NCI-H187 (cell line): ENCODE measurements around the gene COL24A1.
A peak's percentile ranks its signal among the peaks of the same experiment; 100 is the strongest.
"Not testable (repeated sequence)": the region's sequence is repeated elsewhere in the genome, so short reads cannot be mapped to it uniquely, and the experiment has no call there.

Experiments used
- DNase-seq, 2 experiments: peaks; one replicate each; lab custom pipeline; 2025; lab: John Stamatoyannopoulos, UW

COL24A1 gene

DNA sequence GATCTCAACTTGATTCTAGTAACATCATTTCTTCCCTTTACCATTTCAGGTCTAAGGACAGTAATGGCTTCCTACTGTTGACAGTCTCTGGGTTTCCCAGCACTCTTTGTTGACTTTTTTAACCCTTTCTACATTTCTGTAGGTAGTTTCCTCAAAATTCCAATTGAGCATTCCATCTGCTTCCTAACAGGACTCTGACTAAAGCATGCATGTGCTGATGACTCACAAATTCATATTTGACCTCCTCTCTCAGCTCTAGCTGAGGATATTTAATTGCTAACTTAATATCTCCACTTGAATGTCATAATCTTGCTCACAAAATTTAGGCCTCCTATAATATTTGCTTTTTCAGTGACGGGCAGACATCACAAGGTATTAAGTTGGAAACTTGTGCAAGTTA is 355.1 kb downstream of the COL24A1 start:
- no peak for DNase-seq

GRCh38 chr1:85799737-85800136 is 356.8 kb downstream of the COL24A1 start:
- no peak for DNase-seq

DNA sequence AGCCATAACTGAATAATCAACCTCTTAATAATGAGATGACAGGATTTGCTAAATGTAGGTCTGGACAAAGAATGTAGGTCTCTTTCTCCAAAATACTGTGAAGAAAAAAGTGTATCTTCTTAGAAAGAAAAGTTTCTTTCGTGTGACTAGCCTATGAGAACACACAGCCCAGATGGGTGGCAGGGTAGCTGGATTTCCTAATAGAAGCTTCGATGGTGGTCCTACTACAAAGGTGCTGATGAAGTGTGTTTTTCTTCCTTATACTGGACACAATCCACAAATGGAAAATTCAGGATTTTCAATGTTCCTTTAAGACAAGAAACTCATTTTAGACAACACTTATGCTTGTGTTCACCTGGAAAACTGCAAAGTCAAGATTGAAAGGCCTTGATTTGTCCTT is 358.2 kb downstream of the COL24A1 start:
- DNase-seq, result no peak

DNA sequence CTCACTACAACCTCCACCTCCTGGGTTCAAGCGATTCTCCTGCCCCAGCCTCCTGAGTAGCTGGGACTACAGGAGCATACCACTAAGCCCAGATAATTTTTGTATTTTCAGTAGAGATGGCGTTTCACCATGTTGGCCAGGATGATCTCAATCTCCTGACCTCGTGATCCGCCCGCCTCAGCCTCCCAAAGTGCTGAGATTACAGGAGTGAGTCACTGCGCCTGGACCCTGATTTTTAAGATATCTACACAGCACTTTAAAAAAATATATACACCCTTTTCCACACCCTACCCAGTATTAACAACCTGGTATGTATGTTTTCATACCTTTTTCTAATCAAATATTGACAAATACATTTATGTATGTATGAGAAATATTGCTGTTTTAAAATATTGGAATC is 379.6 kb downstream of the COL24A1 start:
- not testable (repeated sequence) for DNase-seq

GRCh38 chr1:85762804-85763203 is 393.8 kb downstream of the COL24A1 start:
- no peak for DNase-seq

DNA sequence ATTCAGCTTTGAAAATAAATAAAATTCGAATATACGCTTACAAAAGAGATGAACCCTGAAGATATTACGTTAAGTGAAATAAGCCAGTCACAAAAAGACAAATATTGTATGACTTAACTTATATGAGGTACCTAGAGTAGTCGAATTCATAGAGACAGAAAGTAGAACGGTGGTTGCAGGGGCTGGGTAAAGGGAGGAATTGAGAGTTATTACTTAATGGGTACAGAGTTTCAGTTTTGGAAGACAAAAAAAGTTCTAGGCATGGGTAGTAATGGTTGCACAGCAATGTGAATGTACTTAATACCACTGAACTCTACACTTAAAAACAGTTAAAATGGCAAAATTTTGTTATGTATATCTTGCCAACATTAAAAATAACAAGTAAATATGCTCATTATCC is 399.7 kb downstream of the COL24A1 start:
- no peak for DNase-seq

DNA sequence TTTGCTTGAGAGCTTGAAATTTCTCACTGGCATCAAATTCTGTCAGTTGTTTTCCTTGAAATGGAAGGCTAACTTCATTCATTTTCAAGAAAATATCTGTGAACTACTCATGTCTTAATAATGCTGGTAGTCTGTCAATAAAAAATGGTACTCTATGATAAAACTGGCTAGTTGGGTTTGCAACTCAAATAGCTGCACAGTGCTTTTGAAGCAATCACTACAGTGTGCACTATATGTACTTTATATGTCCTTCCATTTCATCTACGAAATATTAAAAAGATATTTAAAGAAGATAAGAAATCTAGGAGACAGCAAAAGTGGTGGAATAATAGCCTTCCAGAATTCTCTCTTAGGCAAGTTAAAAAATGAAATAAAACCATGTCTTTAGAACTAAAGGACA is 408.5 kb downstream of the COL24A1 start:
- no peak for DNase-seq

DNA sequence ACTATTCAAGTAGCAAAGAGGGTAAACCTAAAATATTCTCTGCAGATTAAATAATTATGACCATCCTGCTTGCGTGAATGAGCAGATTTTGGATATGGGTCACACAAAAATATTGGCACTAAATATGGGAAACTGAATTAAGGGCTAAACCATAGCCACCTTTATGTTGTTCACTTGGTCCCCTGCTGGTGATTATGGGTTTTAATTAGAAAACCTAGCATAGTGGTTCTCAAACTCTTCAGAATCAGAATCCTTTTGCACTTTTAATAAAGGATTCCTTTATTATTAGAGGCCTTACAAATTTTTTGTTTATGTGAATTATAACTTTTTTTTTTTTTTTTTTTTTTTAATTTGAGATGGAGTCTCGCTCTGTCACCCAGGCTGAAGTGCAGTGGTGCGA is 409.8 kb downstream of the COL24A1 start:
- DNase-seq, result no peak

- DNase-seq, result no peak
Observed at GRCh38 chr1:85743814-85744213, 412.8 kb downstream of the COL24A1 start.

GRCh38 chr1:85734931-85735330 is 421.6 kb downstream of the COL24A1 start:
- no peak for DNase-seq

DNA sequence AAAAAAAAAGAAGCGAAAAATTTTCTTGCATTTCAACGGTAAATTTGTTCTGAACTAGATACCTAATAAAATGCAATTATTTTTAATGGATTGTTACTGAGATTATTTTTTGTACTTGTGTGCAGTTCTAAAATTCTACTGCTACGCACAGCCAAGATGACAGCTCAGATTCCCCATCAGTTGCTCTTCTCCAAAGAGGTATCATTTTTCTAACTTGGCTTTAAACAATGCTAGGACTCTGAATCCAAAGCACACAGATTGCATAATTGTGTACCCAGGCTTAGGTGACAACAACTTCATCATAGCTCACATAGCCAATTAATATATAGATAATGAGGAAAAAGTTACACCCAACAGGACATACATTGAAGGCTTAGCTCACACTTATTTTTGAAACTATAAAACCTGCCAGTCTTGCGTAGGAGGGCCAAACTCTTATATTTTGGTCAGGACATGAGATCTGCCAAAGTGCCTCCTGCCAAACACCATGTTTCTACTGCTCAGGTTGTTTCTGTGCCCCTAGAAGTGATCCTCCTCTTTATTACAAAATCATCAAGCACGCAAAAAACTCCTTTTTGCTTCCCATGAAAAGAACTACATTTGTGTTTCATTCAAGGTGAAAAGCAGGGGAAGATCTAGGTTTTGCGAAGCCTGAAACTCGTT is 437.8 kb downstream of the COL24A1 start:
- no peak for DNase-seq

GRCh38 chr1:85714418-85715114 is 442.0 kb downstream of the COL24A1 start:
- DNase-seq, result not testable (repeated sequence)

DNA sequence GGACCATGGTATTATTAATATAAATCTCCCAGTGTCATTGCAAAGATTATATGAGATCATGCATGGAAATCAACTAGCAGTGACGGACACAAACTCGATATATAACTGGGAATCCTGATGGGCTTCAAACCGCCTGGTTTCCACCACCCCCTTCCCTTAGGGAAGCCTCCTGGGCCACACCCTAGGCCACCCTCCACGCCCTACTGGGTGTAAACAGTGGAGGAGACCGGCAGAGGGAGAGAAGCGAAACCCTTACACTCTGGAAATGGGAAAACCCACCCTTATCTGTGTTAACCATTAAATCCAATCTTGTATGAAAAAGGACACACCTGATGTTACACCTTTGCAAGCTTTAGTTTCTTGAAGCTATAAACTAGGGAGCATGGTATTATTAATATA is 447.7 kb downstream of the COL24A1 start:
- DNase-seq, result no peak

DNA sequence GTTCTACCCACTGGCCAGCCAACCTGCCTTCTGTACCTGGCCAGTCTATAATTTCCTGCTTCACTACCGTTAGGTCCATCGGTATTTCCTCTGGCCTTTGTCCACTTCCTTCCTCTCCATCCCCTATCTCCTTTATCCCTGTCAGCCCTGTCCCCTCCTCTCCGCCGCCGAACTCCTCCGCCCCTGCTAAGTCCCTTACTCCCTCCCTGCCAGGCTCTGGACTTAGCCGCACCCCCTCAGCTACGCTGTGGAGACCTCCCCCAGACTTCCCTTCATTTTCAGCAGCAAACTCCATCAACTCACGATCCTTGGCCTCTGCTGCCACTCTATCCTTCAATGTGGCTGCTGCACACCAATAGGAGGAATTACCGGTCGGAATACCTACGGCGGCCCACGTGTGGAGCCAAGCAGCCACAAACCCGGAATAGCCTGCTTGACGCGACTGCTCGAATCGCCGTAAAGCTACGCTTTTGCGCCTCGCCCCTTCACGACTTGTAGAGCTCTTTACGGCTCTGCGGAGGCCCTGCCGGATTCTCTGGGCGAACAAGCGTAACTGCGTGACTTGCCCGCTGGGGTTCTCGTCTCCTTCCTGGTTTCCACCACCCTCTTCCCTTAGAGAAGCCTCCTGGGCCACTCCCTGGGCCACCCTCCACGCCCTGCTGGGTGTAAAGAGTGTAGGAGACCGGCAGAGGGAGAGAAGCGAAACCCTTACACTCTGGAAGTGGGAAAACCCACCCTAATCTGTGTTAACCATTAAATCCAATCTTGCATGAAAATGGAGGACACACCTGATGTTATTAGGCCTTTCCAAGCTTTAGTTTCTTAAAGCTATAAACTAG is 448.4 kb downstream of the COL24A1 start, which contains the start of gene ZNHIT6:
ZNHIT6 (minus strand) TSS at position 444 of the 839 bp plus-strand sequence; CDS start at position 295, 149 bp downstream.
- DNase-seq, result peak; percentile 56 to 84

DNA sequence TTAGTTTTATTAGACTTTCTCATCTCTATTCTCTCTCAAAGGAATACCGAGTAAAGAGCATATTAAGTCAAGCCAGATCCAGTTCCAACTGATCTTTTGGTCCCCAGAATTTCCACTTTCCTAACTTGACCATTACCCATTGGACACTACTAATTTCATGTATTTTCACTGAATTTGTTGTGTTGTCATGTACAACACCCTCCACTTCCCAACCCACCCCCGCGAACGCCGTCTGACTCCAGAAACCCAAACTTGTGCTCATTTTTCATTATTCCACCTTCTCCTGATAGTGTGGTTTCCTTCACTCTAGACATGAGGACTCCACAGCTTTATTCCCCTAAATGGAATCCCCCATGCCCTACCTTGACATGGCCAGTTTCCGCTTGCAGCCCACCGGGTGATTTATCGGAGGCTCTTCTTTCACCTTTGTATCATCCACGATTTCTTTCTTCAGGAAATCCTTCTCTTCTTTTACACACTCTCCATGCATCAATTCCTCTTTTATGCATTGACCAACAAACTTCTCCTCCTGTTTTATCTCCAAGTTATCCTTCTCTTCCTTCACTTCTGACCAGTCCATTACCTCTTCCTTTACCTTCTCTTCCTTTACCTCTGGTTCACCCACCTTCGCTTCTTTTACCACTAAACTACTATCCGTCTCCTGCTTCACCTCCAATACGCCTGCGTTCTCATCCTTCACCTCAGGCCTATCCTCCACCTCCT is 449.1 kb downstream of the COL24A1 start:
- DNase-seq, result no peak

DNA sequence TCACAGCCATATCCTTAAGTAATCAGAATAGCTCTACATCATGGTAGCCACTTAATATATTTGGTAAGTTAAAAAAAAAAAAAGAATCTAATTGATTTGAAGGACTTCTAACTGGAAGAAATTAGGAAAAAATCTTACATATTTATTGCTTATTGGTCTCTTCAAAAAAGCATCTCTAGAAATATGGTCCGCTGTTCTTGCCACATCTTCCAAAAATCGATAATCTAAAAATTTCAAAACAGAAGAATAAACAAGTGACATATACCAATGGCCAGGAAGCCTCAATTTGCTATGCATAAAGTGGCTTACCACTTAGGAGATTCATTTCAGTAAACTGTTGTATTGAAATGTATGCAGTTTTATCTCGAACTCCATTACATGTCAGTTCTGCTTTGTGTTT is 450.6 kb downstream of the COL24A1 start:
- DNase-seq, result no peak

GRCh38 chr1:85700422-85700821 is 456.1 kb downstream of the COL24A1 start:
- no peak for DNase-seq

DNA sequence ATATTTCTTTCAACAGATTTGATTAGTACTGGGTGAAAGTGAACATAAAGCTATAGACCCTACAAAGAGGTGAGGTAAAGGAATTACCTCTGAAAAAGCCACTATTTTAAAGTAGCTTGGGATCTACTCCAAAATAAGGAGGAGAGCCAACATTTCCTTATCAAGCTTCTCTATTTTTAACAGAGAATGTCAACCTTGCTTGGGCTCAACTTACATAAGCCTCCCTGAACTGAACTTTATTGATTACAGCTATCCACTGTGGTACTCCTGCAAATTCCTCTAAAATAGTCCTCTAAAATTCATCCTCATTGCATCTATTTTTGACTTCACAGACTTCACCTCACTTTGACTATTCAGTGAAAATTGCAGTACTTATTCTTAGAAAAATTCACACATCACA is 458.7 kb downstream of the COL24A1 start:
- DNase-seq, result no peak

DNA sequence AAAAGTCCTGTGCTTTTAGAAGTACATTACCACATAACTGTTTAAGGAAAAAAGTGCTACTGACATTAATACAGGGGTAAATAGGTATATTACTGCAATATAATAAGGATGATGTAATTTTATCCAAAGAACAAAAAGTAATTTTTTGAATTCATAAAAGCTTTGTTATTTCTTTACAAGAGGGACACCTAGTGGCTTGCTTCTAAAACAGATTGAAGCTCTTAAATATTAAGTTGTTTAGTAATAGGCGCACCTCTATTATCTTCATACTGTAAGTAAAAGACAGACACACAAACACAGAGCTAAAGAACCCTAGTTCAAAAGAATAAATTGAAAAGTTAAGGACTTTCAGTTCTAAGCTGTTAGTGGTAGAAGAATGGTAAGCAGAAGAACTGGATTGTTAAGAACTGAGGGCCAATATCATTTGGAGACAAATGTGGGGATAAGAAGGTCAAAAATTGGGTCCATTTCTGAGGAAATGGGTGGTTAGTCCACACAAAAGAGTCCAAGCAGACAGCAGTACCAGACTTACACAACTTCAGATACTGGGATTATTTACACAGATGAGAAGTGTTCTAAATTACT is 463.8 kb downstream of the COL24A1 start:
- no peak for DNase-seq

- DNase-seq, result no peak
Observed at GRCh38 chr1:85689775-85690404, 466.7 kb downstream of the COL24A1 start.
